ENCODE results near the gene FAM50B. TPM values are rescaled to one million over a fixed set of nuclear protein-coding genes. Genes with fewer than 3 reads are reported as not detected.

The FAM50B gene, protein sequence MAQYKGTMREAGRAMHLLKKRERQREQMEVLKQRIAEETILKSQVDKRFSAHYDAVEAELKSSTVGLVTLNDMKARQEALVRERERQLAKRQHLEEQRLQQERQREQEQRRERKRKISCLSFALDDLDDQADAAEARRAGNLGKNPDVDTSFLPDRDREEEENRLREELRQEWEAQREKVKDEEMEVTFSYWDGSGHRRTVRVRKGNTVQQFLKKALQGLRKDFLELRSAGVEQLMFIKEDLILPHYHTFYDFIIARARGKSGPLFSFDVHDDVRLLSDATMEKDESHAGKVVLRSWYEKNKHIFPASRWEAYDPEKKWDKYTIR
- total RNA-seq: 10 to 100 TPM; 12.5 to 26.6 (median 17.6) TPM

GRCh38 chr6:3848925-3849605 is at the start of gene FAM50B:
FAM50B (plus strand) TSS chr6:3849373; CDS start chr6:3849812, 439 bp downstream.
- intact Hi-C loops (cut with DNase I): loop anchor here (1.0 to 10.0 kb wide), 4 partner anchors 84 to 574 kb away; no protein-coding TSS in a partner anchor
- 63% methylated on average over 9 of the region's 49 CpGs for WGBS
- TF ChIP-seq, protein P1, sequence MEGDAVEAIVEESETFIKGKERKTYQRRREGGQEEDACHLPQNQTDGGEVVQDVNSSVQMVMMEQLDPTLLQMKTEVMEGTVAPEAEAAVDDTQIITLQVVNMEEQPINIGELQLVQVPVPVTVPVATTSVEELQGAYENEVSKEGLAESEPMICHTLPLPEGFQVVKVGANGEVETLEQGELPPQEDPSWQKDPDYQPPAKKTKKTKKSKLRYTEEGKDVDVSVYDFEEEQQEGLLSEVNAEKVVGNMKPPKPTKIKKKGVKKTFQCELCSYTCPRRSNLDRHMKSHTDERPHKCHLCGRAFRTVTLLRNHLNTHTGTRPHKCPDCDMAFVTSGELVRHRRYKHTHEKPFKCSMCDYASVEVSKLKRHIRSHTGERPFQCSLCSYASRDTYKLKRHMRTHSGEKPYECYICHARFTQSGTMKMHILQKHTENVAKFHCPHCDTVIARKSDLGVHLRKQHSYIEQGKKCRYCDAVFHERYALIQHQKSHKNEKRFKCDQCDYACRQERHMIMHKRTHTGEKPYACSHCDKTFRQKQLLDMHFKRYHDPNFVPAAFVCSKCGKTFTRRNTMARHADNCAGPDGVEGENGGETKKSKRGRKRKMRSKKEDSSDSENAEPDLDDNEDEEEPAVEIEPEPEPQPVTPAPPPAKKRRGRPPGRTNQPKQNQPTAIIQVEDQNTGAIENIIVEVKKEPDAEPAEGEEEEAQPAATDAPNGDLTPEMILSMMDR (IDR thresholded peaks at IDR 0.05): peak; percentile 94 to 97 (median 97)
- no peak for TF ChIP-seq EP300 (IDR thresholded peaks at IDR 0.05)
- TF ChIP-seq POLR2A (IDR thresholded peaks at IDR 0.05; ENCODE audit: low read depth): no peak
- TF ChIP-seq POLR2AphosphoS5 (IDR thresholded peaks at IDR 0.05): peak; percentile 69 to 83
- no peaks in the 10 kb centered on the region for H3K27me3 ChIP-seq
- no peaks in the 10 kb centered on the region for H3K9me3 ChIP-seq
- H3K4me1 ChIP-seq: peaks cover 0 to 24% (median 22%) of the 10 kb centered on the region in 4 donors
- H3K36me3 ChIP-seq: no peaks in the 10 kb centered on the region
- peak within 1 kb of the TSS; percentile 55 to 64 (median 56) for H3K4me3 ChIP-seq
- peak within 1 kb of the TSS; percentile 70 to 83 (median 74) for H3K27ac ChIP-seq (replicated peaks in 1 of 4)
- DNase-seq (ENCODE audit: extremely low spot score): peak; percentile 97

DNA sequence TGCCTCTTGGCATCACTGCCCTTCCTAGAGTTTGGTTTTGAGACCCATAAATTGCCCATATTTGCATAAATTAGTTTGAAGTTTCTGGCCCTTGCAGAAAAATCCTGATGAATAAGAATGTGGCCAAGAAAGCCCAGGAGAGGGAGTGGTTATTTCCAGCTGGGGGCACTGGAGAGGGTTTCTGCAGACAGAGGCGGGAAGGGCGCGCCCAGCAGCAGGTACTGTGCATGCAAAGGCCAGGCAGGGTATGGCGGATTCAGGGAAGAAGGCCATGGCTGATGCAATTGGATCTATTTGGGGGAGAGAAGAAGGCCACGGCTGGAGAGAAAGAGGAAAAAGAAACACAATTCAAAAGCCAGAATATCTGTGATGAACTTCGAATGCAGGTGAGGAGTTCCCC is 49.5 kb upstream of the FAM50B start:
- no peak overlapping the region for H3K4me3 ChIP-seq
- H3K36me3 ChIP-seq: no peaks in the 10 kb centered on the region
- no peak for TF ChIP-seq EP300 (IDR thresholded peaks at IDR 0.05)
- TF ChIP-seq, protein P1 (IDR thresholded peaks at IDR 0.05): no peak
- TF ChIP-seq POLR2AphosphoS5 (IDR thresholded peaks at IDR 0.05): no peak
- TF ChIP-seq POLR2A (IDR thresholded peaks at IDR 0.05; ENCODE audit: low read depth): no peak
- intact Hi-C loops (cut with DNase I): loop anchor here (5.0 kb wide), 1 partner anchor 47 kb away; the partner anchor contains the start of gene PXDC1
- no peaks in the 10 kb centered on the region for H3K9me3 ChIP-seq
- no peak for DNase-seq (ENCODE audit: extremely low spot score)
- H3K27ac ChIP-seq (replicated peaks in 1 of 4): no peak overlapping the region
- no peaks in the 10 kb centered on the region for H3K27me3 ChIP-seq
- 86% methylated on average over 6 of the region's 6 CpGs for WGBS
- H3K4me1 ChIP-seq: peaks cover 37 to 60% (median 52%) of the 10 kb centered on the region in 4 donors

DNA sequence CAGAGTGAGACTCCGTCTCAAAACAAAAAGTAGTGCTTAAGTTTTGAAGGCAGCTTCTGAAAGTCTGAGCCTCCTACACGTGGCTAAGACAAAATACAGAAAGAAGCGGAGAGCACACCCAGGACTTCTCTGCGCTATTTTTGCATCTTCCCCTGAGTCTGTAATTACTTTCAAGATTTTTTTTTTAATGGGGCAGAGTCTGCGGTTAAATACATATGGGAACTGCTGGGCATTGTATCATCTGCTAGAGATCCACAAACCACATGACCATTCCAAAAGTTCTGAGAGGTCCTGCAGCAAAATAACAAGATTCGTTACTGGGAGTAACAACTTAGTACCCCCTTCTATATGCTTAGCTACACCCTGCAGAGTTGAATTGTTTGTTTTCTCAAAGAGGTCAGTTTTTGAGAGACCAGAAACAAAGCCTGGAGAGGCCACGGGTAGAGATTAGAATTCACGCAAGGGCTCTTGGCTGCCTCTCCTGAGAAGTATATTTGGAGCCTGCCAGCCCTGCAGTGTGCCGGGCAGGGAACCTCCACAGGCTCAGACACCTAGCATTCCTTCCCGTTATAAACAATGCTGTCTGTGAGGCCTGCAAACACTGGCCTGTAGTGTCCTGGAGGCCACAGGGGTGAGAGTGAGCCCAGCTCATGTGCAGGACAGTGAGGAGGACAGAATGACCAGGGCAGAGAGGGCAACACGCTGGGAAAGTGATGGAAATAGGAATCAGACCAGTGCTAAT is 48.2 kb upstream of the FAM50B start:
- Histone ChIP-seq H3K9me3 (no peaks in the 10 kb centered on the region), H3K27me3 (no peaks in the 10 kb centered on the region), H3K4me1 (peaks cover 34 to 58% (median 49%) of the 10 kb centered on the region in 4 donors), H3K4me3 (no peak overlapping the region), H3K36me3 (no peaks in the 10 kb centered on the region), H3K27ac (replicated peaks in 1 of 4) (peak overlapping the region; percentile 53 to 84 (median 62))
- no peak for DNase-seq (ENCODE audit: extremely low spot score)
- TF ChIP-seq POLR2A (IDR thresholded peaks at IDR 0.05; ENCODE audit: low read depth) (no peak), POLR2AphosphoS5 (IDR thresholded peaks at IDR 0.05) (peak in 1 of 2 donors; percentile 7)
- intact Hi-C loops (cut with DNase I): no loop called here
- 66% methylated on average over 11 of the region's 11 CpGs for WGBS

DNA sequence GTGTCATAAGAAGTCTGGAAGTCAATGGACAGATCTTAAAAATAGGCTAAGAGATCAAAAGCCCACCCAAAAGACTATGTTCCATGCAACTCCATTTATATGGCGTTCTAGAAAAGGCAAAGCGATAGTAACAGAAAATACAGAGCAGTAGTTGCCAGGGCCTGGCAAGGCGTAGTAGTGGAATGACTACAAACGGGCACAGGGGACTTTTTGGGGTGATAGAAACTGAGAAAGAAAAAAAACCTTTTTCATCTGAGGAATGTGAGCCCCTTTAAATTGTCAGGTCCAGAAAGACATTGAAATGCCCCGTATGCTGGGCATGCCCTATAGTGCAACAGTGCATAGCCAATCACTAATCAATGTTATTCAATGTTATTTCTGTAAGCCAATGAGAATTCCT is 47.2 kb upstream of the FAM50B start:
- Histone ChIP-seq H3K36me3 (no peaks in the 10 kb centered on the region), H3K27ac (replicated peaks in 1 of 4) (peak overlapping the region; percentile 53 to 84 (median 62)), H3K27me3 (no peaks in the 10 kb centered on the region), H3K4me1 (peaks cover 38 to 49% (median 43%) of the 10 kb centered on the region in 4 donors), H3K4me3 (no peak overlapping the region), H3K9me3 (no peaks in the 10 kb centered on the region)
- DNase-seq (ENCODE audit: extremely low spot score): no peak
- WGBS: 98% methylated on average over 5 of the region's 5 CpGs
- intact Hi-C loops (cut with DNase I): no loop called here
- TF ChIP-seq POLR2AphosphoS5 (IDR thresholded peaks at IDR 0.05) (no peak), EP300 (IDR thresholded peaks at IDR 0.05) (no peak), POLR2A (IDR thresholded peaks at IDR 0.05; ENCODE audit: low read depth) (no peak)
- TF ChIP-seq, protein P1 (IDR thresholded peaks at IDR 0.05): no peak
